G401.6 (cell line): ENCODE data around the gene MYL4.
"Not testable (repeated sequence)": the region's sequence is repeated elsewhere in the genome, so short reads cannot be mapped to it uniquely, and the experiment has no call there.

Source experiments
- FAIRE-seq: peaks from 2 replicates; lab custom pipeline; 2012; peaks lifted over from hg19 to GRCh38; lab: Jason Lieb, UNC

The MYL4 gene

GRCh38 chr17:47243737-47244598 lies 34.8 kb downstream of the MYL4 start:
- FAIRE-seq, result no peak

DNA sequence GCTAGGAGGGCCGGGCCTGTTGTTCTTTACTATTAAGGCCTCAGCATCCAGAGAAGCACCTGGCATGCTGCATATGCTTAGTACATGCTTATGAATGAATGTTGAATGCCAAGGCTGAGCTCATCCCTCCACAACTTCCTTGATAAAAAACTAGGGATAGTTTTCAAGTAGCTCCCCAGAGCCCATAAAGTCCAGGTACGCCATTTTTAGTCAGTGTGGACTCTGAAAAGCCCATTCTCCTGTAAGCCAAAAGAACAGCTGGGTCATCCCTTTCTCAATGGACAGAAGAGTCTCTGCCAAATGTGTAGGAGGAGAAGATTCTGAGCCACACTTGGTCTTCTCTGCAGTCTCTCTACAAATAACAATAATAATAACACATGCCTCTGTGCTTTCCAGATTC lies 35.5 kb downstream of the MYL4 start:
- FAIRE-seq, result no peak

DNA sequence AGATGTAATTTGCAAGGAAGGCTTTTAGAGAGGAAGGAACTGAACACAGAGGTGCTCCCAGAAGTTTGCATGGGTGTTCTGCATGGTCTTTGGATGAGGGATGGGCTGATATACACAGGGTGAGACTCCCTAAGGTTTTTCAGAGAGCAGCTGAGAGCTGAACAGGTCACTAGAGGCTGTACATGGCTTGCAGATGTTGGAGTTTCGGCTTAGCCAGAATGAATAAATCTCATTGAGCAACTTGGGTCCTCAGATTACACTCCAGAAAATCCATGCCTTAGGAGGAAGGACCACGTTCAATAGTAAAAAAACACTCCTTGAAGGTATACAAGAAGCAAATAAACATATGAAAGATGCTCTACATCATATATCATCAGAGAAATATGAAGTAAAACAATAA lies 37.0 kb downstream of the MYL4 start:
- no peak for FAIRE-seq

DNA sequence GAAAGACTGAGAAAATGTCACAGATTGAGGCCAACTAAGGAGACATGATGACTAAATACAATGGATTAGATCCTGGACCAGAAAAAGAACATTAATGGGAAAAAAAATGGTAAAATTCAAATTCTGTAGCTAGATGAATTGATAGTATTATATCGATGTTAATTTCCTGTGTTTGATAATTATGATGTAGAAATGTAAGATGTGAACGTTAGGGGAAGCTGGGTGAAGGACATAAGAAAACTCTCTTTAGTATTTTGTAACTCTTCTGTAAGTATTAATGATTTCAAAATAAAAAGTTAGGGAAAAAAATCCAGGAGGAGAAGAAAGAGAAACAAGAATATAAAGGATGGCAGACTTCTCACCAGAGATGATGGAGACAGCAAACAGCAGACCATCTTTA lies 41.7 kb downstream of the MYL4 start:
- no peak for FAIRE-seq

DNA sequence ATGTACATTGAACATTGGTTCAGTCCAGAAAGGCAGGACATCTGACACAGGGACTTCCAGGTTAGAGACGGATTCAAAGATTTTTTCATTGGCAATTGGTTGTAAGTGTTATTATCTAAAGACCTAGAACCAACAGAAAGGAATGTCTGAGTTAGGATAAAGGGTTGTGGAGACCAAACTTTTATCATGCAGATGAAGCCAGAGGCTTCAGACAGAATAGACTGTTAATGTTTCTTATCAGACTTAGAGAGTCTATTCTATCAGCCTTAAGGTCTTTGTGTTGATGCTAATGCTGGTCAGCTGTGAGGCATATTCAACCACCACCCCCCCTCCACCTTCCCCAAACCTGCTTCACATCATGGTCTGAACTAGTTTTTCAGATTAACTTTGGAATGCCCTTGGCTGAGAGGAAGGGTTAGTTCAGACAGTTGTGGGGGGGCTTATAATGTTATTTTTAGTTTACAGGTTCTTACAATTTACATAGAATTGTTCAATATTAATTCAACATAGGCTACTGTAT lies 42.3 kb downstream of the MYL4 start:
- no peak for FAIRE-seq

- no peak for FAIRE-seq
Measured at GRCh38 chr17:47252209-47252608, 43.1 kb downstream of the MYL4 start.

- FAIRE-seq, result no peak
Measured at GRCh38 chr17:47252766-47253512, 43.8 kb downstream of the MYL4 start.

DNA sequence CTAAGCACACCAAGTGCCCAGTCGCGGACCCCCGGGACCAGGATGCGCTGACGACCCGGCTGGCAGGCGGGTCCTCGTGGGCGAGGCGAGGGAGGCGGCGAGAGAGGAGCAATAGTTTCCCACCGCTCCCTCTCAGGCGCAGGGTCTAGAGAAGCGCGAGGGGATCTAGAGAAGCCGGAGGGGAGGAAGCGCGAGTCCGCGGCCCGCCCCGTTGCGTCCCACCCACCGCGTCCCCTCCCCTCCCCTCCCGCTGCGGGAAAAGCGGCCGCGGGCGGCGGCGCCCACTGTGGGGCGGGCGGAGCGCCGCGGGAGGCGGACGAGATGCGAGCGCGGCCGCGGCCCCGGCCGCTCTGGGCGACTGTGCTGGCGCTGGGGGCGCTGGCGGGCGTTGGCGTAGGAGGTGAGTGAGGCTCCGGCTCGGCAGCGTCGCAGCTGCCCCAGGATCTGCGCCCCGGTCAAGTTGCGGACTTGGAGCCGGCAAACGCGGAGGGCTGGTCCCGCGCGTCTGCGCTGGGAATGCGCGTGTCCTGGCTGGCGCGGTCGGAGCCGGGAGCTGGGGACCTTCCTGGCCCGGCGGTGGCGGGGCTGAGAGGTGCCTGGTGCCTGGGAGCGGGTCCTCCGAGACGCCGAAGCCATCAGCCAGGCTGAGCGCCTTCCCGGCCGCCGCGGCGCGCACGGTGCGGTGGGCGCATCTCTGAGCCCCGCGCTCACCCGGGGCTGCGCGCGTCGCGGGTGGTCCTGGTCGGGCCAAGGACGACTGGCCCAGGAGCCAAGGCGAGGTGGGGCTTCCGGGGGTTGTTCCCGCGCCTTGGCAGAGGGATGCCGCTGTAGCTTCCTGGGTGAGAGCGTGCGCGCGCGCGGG lies 44.6 kb downstream of the MYL4 start, which contains the start of gene ITGB3:
TSS of gene ITGB3 (plus strand) at position 287 of the 862 bp plus-strand sequence. CDS start at position 322, 35 bp downstream.
- no peak for FAIRE-seq

DNA sequence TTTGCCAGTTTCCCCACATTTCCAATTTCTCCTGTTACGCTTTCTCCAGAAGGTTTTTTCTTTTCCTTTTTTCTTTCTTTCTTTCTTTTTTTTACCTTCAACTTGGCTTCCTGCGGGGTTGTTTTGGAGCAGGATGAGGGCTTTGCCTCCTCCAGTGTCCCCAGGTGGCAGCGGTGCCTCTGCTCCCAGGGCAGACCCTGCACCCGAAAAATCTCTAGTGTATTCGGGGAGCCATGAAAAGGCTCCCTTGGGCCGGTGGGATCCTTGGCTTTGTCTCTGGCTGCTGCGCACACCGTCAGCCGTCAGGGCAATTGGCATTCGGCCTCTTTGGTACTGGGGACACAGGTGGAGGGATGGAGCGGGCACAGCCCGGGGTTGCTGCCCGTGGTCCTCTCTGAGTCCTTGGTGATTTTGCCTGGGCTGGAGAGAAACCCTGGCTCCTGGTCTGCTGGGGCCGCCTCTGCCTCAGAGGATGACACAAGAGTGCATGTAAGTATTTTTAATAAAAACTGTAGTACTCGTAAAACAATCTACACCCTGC lies 45.3 kb downstream of the MYL4 start:
- FAIRE-seq, result no peak

DNA sequence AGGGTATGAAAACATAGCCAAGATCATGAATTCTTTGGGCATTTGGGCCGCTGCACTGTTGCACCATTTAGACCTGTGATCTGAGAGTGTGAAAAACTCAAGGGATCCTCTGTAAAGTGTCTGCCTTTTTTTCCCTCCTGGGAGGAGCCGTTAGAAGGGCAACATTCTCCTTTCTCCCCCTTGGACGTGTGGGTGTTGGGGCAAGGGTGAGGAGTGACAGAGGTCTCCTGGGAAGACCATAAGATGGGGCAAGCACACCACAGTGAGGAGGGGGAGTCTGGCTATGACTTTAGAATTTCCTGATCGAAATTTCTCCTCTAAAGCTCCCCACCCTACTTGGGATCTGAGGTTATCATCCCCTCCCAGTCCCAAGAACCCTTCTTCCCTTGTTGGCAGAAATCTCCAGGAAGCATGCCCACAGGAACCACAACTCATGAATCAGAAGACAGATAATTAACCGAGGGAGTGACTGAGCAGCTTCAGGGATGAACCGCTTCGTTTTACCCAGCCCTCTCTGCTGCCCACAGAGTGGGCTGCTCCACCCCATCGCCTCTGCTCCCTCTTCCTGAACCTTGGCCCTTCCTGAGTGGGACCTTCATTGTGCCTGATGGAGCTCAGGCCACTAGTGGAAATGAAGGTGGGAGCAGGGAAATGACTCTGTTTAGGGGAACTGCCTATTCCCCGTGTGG lies 48.6 kb downstream of the MYL4 start:
- no peak for FAIRE-seq

GRCh38 chr17:47262586-47262985 lies 53.4 kb downstream of the MYL4 start:
- FAIRE-seq, result no peak

- no peak for FAIRE-seq
Measured at GRCh38 chr17:47264166-47264565, 55.0 kb downstream of the MYL4 start.

DNA sequence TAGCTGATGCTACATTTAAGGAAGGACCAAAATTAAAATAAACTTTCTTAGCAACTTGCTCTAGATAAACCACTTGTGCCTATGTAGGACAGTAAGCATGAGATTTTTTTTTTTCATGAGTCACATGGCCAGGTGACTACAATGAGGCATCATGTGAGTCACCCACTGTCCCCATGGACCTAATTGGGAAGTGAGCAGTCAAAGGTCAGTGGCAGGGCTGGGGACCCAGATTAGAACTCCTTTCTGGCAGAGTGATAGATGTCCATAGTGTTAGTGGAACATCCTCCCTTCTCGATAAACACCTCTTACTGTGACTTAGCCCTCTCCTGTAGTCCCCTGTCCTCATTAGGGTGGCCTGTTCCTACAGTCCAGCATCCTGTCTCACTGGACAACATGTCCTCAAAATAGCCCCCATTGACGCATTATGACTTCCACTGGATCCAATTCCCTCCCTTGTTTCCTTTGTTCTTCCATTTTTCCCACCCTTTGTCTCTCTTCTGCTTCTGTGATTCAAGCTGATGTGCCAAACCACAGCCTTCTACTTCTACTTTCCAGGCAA lies 56.9 kb downstream of the MYL4 start:
- no peak for FAIRE-seq

DNA sequence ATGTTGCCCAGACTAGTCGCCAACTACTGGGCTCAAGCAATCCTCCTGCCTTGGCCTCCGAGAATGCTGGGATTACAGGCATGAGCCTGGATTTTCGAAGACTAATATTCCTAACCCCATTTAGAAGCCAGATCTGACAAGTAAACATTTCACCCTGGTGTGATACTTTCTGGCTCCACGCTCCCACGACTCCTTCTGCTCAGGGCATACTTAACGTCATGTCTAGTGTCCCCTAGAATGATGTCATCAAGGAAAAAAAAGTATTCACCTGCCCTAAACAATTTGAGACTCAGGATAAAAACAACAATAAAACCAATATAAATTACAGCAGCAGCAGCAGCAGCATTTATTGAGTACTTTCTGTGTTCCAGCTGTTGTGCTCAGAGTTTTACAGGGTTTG lies 57.6 kb downstream of the MYL4 start:
- FAIRE-seq, result no peak

DNA sequence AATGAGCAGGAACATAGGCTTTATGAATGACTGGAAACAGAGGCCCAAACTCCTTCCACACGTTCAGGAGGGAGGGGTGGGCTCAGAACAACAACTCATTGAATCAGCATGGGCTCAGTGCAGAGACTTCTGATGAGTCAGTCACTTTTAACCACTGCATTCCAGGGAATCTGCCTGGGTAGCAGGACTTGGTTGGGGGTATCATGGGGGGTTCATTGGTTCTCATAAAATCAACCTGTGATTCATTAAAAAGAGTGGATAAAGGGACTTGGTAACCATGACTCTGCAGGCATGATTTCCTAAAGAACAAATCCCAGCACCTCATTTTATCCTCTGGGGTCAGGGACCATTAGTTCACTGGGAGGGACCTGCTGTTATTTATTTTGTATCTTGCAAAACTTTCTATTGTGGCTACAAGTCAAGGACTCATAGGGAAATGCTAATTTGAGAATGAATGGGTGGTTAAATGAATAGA lies 58.2 kb downstream of the MYL4 start:
- FAIRE-seq, result no peak

GRCh38 chr17:47268964-47269363 lies 59.8 kb downstream of the MYL4 start:
- FAIRE-seq, result not testable (repeated sequence)

DNA sequence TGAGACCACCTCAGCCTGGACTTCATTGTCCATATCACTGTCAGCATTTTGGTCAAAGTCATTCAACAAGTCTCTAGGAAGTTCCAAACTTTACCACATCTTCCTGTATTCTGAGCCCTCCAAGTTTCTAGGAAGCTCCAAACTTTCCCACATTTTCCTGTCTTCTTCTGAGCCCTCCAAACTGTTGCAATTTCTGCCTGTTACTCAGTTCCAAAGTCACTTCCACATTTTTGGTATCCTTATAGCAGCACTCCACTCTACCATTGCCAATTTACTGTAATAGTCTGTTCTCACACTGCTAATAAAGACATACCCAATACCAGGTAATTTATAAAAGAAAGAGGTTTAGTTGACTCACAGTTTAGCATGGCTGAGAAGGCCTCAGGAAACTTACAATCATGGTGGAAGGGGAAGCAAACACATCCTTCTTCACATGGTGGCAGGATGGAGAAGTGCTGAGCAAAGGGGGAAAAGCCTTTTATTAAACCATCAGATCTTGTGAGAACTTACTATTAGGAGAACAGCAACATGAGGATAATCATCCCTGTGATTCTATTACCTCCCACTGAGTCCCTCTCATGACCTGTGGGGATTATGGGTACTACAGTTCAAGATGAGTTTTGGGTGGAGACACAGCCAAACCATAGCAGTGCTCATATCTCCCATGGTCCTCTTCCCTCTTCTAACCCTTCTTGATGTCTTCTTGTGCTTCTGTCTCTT lies 60.6 kb downstream of the MYL4 start:
- not testable (repeated sequence) for FAIRE-seq

DNA sequence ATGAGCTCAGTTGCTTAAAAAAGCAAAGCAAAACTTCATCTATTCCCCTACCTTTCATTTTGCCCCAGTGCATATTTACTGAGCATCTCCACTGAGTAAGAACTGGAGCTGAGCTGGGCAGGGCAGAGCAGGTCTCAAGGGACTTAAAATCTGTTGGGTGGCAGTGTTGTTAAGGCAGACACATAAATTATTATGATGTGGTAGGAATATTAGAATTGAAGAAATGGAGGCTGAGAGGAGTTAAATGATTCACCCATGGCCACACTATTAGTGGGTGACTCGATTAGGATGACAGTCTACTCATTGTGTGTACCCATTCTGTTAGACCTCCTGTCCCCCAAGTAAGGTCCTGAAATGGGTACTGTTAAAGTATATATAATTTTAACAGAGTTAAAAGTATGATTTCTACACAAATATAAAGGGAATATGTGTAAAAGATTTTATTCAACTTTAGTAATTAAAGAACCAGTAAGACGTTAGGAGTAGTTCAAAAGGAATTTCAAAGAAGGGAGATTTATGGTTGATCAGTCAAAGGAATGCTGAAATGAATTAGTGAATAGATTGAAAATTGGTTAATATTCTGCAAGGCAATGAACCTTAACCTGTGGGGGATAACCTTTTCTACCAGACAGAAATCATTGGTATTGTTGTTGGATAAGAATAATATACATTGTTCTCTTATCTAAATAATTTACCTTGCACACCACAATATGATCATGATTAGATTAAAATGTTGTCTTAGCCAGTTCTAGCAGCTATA lies 62.0 kb downstream of the MYL4 start:
- FAIRE-seq, result no peak

DNA sequence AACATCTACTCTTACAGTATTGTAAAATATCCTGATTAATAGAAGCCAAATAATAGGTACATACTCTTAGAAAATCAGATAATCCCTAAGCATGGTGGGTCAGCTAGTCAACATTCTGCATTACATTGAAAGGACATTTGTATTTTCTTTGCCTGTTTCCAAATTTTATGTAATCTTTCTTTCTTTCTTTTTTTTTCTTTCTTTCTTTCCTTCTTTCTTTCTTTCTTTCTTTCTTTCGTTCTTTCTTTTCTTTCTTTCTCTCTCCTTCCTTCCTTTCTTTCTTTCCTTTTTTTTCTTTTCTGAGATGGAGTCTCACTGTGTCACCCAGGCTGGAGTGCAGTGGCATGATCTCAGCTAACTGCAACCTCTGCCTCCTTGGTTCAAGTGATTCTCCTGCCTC lies 63.3 kb downstream of the MYL4 start:
- no peak for FAIRE-seq
